NCI-H446 treated with DMSO at 0.1 percent for 48 hours (cell line): ENCODE measurements around the gene ZNF138.
"Not testable (repeated sequence)": the region's sequence is repeated elsewhere in the genome, so short reads cannot be mapped to it uniquely, and the experiment has no call there.

Source experiments
- DNase-seq: peaks from one replicate; lab custom pipeline; 2025; lab: John Stamatoyannopoulos, UW

Gene ZNF138

DNA sequence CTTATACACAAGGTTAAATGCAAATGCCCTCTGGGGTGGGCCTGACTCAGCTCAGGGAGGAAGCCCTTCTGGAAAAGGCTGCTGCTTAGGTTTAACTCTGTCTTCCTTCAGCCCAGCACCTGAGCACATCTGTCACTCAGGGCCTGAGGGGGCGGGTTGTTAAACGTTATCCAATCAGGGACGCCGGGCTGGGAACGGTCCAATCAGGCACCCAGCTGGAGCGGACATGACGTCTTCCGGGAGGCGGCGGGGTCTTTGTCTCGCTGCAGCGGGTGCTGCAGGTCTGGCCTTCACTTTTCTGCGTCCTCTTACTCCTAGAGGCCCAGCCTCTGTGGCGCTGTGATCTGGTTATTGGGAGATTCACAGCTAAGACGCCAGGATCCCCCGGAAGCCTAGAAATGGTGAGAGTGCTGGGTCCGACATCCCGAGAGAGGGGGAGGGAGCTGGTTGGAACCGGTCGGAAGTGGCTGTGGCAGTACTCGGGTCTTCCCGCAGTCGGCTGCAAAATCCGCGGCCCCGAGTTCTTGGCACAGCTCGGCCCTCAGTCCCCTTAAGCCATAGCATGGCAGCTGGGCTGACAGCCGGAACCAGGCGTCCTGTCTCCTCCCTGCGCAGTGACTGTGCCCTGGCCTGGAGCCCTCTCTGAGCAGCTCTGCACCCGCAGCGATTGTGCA lies at the start of gene ZNF138:
Gene ZNF138 (plus strand): TSS at position 258 of the 674 bp plus-strand sequence. CDS start 141 bp downstream, at position 399.
- peak; percentile 78 for DNase-seq

DNA sequence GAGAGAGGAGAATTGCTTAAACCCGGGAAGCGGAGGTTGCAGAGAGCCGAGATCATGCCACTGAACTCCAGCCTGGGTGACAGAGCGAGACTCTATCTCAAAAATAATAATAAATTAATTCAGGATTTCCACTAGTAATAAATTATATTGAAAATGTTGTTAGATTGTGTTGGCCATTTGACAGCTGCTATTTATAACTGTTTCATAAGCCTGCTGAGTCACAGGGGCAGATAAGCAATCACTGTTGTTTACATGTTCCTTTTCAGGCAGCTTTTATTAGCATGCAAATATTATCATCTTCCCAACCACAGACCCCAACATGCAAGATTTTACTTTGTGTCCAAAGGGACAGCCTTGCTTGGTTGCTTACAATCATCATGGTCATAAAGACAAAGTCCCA lies 49.5 kb upstream of the ZNF138 start:
- no peak for DNase-seq

DNA sequence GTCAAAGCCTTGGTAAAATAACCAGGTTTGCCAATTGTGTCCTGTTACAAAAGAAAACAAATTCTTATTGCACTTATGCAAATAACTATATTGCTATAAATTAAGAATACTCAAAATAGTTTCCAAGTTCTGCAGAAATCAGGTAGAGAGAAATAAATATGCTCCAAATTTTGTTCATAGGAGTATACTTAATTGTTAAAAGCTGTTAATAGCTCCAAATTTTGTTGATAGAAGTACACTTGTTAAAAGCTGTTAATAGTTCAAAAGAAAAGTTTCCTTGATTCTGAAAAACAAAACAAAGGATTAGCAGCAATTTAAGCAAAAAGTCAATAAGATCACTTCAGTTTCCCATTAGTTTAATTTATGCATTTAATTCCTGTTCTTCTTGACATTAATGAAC lies 46.4 kb upstream of the ZNF138 start:
- no peak for DNase-seq

DNA sequence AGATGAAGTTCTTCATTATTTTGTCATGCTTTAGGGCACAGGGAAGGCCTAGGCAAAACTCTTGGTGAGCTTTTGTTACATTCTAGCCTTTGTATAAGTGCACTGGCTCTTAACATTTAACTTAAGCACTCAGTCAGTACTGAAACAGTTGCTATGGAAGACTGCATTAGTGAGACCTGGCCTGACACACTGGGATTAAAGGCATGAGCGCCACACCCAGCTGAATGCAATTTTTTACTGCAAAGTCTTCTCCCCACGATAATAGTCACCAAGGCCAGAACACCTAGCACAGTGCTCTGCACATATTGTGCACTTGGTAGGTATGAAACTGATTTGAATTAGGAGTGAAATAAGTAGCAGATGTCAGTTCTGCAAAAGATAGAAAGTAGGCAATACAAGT lies 41.2 kb upstream of the ZNF138 start:
- DNase-seq: no peak

DNA sequence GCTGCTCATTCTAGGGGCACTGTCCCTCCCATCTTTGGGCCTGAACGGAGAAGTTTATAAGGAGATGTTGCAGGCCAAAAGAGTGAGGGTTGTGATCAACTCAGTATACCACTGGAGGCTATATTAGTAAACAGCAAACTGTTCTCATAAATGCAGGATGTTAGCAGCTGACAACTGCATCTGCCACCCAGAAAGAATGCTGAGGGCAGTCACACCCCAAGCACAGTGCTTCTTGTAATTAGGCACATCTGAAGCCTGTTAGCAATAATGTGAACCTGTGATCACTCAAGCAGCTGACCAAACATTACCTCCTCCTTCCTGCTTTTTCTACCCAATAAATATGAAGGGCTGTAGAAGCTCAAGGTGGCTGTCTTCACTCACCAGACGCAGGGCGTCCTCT lies 38.4 kb upstream of the ZNF138 start:
- no peak for DNase-seq

DNA sequence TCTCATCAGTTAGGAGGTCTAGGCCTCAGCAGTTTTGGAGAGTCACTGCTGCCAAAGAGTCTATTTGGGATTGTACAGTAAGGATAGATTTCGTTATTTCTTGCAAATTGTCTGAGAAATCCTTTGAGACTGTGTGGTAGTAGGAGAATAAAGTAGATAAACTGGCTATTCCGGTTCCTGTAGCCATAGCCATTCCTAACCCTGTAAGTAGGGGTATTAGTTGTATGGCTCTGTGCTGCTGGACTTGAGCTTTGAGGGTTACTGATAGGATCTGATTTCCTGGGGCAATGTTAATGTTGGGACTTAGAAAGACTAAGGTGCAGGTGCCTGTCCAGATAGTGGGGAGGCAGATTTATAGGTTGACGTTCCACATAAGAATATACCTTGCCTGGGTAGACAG lies 36.1 kb upstream of the ZNF138 start:
- DNase-seq: no peak

DNA sequence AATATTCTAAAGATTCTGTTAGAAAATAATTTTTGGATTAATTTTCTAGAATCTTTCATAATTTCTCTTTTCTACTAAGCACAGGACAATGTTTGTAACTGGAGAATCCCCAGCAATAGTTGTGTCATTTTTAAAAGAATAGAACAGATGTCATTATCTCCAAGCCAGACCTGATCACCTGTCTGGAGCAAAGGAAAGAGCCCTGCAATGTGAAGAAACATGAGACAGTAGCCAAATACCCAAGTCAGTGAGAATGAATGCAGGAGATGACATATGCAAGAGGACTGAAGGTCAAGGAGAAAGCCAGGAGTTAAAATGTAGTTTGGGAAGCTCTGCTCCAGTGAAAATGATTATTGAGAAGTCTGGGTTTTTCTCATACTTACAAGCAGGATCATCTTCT lies 25.4 kb upstream of the ZNF138 start:
- no peak for DNase-seq

DNA sequence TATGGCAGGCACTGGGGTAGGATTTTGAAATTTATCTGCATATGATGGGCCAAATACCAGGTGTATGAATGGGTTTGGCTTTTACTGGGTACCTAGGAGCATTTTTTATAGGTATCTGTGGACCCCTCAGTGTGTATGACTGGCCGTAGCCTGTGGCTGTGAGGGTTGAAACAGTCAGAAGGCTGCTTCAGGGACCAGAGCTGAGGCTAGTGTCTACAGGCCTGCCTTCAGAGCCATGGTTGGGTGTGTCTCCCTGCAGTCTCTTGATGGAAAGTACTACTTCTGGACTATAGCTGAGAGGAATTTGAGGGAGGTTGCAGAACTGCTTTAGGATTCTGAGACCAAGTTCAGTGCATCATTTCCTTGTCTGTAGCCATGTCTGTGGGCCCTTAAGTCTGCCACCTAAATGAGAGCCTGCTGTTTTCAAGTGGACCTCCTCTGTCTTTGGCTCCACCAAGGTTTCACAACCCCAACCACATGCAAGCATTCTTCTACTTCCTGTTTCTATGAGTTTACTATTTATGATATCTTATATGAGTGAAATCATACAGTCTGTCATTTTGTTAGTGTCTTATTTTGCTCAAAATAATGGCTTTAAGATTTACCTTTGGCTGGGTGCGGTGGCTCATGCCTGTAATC lies 19.9 kb upstream of the ZNF138 start:
- no peak for DNase-seq

DNA sequence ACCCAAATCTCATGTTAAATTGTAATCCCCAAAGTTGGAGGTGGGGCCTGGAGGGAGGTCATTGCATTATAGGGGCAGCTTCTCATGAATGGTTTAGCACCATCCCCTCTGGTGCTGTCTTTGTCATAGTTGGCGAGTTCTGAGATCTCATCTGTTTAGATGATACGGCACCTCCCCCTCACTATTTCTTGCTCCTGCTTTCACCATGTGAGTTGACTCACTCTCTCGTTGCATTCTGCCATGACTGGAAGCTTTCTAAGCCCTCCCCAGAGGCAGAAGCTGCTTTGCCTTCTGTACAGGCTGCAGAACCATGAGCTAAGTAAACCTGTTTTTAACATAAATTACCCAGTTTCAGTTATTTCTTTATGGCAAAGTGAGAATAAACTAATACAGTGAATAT lies 18.9 kb upstream of the ZNF138 start:
- DNase-seq: no peak

DNA sequence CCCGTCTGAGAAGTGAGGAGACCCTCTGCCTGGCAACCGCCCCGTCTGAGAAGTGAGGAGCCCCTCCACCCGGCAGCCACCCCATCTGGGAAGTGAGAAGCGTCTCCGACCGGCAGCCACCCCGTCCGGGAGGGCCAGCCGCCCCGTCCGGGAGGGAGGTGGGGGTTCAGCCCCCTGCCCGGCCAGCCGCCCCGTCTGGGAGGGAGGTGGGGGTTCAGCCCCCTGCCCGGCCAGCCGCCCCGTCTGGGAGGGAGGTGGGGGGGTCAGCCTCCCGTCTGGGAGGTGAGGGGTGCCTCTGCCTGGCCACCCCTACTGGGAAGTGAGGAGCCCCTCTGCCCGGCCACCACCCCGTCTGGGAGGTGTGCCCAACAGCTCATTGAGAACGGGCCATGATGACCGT lies 9.4 kb upstream of the ZNF138 start:
- DNase-seq: not testable (repeated sequence)

DNA sequence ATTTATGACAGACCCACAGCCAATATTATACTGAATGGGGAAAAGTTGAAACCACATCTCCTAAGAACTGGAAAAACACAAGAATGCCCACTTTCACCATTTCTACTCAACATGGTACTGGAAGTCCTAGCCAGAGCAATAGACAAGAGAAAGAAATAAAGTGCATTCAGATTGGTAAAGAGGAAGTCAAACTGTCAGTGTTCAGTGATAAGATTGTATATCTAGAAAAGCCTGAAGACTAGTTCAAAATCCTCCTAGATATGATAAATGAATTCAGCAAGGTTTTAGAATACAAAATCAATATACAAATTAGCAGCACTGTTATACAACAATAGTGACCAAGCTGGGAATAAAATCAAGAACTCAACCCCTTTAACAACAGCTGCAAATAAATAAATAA lies 6.9 kb upstream of the ZNF138 start:
- DNase-seq: no peak

DNA sequence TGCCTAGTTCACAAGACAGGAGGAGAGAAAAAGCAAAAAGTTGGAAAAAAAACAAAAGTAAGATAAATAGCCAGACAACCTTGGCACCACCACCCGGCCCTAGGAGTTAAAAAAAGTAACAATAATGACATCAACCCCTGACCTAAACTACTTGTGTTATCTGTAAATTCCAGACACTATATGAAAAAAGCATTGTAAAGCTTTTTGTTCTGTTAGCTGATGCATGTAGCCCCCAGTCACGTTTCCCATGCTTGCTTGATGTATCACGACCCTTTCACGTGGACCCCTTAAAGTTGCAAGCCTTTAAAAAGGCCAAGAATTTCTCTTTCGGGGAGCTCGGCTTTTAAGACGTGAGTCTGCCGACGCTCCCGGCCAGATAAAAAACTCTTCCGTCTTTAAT lies 5.0 kb upstream of the ZNF138 start:
- not testable (repeated sequence) for DNase-seq

DNA sequence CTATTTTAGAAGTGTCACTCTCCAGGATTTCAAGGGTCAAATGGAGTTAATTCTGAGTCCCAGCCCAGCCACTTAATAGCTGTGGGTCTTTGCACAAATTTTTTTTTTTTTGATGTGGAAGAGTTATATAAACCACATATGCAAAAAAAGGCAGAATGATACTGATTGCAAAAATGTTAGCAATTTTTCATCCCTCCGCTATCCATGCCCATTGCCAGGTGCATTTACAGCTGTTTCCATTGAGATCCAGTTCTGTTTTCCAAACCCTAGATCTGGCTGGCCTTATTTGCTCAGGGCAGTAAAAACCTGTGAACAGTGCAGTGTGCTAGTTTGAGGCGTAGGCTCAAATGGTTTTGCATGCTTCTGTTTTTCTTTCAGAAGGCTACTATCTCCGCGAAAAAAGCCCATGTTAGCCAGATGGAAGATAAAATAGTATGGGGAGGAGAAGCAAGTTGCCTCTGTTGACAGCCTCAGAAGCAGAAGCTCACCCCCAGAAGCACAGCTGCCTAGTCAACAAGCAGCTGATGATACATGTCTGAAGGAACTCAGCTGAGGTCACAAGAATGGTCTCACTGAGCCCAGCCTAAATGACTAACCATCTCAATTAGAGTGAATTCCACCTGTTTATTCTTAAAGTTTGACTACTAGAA lies 997 bp upstream of the ZNF138 start:
- DNase-seq: no peak

DNA sequence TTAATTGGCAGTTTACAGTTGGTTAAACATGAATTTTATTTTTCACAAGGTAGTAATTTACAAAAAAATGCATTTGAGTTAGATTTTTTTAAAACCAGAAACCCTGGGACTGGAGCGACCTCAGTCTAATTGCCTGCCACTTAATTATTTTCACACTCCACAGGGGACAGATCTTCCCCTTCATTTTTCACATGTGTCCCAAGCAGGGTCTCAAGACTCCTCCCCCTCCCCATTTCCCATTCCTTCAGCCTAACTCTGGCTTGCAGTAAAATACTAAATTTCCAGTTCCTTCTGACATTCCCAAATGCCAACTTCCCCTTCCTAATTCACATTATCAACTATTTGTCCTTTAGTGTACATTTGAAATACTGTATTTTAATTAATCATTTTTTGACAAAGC lies 948 bp downstream of the ZNF138 start:
- no peak for DNase-seq

DNA sequence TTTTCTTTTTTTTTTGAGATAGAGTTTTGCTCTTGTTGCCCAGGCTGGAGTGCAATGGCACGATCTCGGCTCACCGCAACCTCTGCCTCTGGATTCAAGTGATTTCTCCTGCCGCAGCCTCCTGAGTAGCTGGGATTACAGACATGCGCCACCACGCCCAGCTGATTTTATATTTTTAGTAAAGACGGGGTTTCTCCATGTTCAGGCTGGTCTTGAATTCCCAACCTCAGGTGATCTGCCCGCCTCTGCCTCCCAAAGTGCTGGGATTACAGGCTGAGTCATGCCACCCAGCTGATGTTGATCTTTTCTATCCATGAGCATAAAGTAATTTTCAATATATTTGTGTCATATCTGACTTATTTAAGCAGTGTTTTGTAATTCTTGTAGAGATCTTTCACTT lies 4.9 kb downstream of the ZNF138 start:
- DNase-seq: not testable (repeated sequence)

DNA sequence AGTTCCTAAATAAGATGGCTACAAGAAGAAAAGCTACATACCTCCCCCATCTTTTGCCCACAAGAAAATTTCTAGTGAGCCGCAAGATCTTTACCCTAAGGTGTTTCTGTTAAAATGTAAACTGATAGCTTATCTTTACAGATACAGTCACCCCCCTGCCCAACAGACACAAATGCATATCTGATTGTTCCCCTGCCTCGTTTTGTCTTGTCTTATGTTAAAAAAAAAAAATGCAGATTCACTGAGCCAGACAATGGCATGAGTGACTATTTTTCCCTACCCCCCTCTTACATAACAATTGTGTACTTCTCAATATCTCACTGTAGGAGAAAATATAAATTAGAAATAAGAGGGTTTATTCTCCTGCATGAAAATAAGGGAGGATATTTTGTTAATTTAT lies 8.5 kb downstream of the ZNF138 start:
- DNase-seq: no peak

DNA sequence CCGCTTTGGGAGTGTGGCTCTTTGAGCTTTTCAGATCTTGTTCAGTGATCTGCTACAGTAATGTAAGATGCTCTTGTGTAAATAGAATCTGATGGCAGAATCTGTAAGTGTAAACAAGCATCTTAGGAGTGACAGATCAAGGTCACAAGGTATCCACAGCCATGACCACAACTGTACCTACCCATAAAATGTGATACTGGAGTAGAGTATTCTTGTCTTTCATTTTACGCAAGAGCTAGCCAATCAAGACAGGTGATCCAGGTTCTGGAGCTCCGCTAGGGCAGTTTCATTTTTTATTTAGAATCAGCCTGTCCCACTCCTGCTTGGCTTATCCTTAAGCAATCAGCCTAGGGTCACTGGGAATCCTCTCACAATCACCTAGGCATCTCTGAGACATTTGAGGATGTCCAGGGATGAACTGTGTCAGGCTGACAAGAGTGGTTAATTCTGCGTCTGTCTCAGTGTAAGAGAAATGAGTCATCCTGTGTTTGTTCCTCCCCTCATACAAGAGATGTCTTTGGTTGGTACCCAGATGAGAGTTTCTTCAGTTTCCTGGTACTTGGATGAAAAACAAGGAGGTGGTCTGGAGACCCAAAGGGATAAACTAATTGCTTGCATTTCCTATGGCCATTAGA lies 13.6 kb downstream of the ZNF138 start:
- DNase-seq: no peak

DNA sequence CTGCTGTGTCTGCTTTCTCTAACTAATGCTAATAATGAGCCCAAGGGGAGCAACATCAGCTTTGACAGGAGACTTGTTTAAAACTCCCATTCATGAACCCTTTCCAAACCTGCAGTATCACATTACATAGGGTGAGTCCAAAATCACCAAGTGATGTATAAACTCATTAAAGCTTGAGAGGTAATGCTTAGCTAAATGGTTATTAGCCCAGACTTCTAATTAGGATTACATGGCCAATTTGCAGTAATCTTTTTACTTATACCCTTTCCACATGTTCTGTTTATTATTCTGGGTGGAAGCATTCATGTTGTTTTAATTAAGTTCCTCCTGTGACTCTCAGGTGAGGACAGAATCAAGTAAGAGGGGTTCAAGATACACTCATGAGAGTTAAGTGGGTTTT lies 17.5 kb downstream of the ZNF138 start:
- DNase-seq: no peak

DNA sequence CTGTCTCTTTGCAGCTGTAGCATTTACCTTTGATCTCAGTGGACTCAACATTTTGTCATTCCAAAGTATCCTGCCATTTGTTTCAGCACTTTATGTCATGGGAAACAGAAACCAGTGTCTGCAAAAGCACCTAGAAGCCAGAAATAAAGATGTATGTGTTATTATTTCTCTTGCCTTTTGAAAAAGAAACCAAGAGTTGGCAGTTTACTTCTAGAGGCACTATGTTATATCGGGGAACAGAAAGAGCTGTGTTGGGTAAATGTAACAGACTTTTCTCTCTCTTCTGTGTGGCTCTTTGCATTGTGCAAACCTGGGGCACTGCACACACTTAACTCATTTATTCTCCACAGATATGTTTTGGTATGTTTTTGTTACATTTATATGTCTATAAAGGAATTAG lies 36.7 kb downstream of the ZNF138 start:
- no peak for DNase-seq

DNA sequence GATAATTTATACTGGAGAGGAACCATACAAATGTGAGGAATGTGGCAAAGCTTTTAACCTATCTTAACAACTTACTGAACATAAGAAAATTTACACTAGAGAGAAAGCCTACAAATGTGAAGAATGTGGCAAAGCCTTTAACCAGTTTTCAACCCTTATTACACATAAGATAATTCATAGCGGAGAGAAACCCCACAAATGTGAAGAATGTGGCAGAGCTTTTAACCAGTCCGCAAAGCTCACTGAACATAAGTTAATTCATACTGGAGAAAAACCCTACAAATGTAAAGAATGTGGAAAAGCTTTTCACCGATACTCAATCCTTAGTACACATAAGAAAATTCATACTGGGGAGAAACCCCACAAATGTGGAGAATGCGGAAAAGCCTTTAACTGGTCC lies 37.9 kb downstream of the ZNF138 start:
- DNase-seq: no peak

DNA sequence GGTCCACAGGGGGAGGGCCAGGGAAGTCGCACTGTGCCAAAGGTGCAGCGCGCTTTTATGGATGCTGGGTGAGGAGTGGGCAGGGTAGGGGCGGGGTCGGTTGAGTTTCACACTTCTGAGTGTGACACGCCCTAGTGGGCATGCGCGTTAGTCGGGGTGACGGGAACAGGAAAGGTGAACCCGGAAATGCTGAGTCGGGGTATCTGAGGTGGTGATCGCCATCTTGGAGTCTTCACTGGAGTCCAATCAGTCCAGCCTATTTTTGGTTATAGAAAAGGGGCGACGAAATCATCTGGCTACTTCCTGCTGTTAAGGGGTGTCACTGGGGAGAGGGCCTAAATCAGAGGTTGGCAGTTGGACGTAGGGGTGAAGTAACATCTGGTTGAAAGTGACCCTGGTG lies 40.8 kb downstream of the ZNF138 start:
- DNase-seq: no peak

DNA sequence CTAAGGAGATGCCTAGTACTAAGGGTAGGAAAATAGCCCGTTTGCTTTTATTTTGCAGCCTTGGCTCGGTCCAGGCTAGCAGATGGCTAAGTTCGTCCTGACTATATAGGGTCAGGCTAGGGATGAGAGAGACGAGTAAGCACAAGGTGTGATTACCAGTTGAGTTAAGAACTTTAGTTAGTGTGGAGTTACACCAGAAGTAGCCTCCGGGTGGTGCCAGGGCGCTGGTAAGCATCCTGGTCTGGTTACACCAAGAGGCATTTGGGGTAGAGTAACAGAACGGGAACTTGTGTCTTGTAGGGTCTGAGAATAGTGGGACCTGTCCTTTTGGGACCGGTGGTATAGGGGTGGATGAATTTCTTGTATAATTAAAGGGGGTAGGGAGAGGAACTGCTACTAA lies 41.6 kb downstream of the ZNF138 start:
- not testable (repeated sequence) for DNase-seq

DNA sequence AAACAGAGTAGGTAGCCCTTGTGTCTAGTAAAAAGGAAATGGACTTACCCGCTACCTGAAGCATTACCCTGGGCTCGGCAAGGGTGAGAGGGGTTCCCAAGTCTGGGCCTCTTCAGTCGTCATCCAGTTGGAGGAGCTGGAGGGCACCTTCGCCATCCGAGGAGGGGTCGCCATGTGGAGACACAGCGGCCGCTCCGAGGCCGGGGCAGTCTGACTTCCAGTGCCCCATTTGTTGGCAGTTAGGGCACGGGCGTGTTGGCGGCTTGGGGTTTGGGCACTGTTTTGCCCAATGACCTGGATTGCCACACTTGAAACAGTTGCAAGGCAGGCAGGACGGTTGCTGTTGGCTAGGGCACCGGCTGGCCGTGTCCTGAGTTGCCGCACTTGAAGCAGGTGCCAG lies 43.8 kb downstream of the ZNF138 start:
- not testable (repeated sequence) for DNase-seq
